Activated CD8-positive, alpha-beta memory T cell treated with anti-CD3 and anti-CD28 coated beads for 24 hours (primary cell): ENCODE measurements around the gene NUMBL.
A peak's percentile ranks its signal among the peaks of the same experiment; 100 is the strongest.

Experiments used
- DNase-seq: peaks from one replicate; pipeline ENCODE4 v3.0.0-alpha.2; 2020

Gene NUMBL

DNA sequence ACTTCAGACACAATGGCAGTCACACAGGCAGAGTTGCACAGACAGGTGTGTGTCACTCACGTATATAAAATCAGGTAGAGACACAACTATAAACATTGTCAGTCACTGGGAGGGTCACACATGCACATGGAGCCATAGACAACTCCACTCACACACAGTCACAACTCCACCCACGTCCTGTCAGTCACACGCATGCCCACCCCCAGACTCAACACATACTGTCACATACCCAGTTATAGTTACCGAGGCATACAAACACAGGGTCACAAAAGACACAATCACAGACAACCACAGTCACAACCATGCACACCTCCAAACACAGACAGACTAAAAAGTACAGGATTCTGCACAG lies 1.5 kb downstream of the NUMBL start:
- no peak for DNase-seq

DNA sequence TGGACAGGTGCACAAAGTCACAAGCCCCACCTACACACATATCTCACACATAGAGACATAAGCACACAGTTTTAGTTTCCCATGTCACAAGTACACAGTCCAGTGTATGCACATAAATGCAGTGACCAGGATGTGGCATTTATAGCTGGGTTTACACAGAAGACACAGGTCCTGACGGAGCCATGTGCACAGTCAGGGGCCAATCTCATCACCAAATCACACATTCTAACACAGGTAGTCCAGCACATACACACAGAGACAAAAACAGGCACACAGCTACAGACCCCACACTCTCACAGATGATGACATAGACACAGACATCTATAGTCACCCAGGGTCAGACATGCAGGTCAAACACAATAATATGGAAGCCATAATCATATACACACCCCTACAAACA lies 2.1 kb downstream of the NUMBL start:
- DNase-seq, result no peak

DNA sequence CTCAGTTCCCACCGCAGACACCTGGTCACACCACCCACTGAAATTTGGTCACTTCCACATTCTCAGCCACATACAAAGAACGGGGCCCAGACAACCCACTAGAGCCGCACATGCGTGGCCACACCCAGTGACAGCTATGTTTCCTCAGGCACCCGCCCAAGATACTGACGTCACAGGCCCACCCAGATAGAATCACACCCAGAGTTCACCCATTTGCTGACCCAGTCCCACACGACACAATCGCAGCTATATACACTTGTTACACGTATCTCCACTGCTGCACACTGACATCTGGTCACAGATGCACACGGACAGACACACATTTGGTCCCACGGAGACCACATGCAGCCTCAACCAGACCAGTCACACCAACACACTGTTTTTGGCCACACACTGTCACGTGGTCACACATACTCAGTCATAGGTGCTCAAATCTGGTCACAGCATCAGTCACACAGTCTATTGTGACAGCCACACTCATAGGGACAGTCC lies 2.9 kb downstream of the NUMBL start:
- no peak for DNase-seq

DNA sequence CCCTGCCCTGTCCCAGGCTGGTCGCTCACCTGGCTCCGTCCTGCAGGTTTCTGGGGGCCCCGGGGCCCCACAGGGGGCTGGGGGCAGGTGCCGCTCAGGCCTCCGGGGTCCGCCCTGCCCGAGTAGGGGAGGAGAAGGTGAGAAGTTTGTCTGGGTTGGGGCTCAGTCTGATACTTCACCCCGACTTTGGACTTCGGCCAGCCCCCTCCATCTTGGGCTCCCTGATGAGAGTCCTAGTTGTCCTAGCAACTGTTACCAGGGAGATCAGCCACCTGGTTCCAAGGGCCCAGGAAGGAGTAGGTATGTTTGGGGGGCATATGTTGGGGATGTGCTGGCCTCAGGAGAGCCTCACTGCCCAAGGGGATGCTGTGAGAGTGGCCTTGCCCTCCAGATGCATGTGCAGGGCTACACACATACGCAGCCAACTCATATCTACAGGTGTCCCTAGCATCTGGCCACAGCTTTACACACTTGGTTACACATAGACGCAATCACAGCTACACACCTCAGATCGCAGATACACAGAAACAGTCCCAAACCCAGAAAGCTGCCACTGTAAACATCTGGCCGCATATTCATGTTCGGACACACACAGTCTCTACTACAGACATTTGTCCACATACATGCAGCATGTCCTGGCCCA lies 3.4 kb downstream of the NUMBL start:
- DNase-seq, result no peak

DNA sequence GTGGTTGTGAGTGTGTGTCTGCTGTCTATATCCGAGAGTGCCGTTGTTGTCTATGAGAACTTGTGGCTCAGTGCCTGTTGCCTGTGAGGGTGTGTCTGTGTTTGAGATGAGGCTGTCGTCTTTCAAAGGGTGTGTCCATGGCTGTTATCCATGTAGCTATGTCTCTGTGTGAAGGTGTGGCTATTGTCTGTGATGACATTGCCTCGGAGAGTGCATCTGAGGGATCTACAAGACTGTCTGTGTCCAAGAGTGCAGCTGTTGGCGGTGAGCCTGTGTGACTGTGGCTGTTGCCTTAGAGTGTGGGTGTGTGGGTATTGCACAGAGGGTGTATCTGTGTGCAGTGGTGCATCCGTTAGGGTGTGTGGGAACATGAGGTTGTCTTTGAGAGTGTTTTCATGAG lies 4.9 kb downstream of the NUMBL start:
- DNase-seq, result no peak

DNA sequence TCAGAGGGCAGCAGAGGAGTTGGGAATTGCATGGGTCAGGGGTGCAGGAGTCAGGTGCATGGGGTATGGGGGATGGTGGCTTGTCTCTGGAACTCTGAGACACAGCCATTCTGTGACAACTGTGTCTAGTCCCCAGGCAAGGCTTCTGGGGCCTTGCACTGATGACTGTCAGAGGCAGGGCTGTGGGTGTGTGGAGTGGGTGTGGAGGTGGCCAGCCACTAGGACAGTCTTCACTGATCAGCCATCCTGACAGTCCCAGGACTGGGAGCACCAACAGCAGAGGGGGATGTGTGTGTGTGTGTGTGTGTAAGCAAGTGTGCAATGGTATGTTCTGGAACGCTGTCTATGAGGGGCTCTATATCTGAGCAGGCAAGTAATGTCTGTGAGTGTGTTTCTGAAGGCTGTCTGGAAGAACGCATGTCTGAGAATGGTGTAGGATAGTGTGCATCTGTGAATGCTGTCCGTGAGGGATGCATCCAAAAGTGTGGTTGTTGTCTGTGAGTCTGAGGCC lies 5.4 kb downstream of the NUMBL start:
- no peak for DNase-seq

DNA sequence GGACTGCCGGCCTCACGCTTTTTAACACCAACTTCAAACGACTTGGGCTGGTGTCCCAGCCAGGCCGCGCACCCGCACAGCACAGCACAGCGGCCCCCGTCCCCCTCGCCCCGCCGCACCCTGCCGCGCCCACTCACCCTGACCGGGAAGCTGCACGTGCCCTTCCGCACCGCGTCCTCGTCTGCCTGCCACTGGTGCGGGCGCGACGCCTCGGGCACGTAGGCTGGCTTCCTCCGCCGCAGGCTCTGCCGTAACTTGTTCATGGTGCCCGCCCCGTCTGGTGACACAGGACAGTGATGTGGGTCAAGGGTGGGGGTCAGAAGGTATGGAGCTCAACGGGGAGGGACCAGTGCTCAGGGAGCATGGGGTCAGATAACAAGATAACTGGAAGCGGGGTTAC lies 6.2 kb downstream of the NUMBL start:
- no peak for DNase-seq

DNA sequence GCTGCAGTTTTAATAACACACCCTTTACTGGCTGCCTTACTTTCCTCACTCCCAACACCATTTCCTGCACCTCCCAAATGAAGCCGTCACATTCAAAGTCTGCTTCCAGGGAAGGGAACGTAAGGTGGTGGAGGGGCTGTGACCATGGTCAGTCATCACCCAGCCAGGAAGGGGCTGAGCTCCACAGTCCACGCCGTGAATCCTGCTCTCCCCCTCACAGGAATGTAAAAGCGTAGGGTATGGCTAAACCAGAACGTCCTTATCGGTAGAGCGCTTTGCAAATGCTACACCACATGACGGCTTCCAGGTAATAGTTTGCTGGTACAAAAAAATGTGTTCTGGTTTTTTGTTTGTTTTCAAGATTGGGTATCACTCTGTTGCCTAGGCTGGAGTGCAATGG lies 7.0 kb downstream of the NUMBL start:
- no peak for DNase-seq

DNA sequence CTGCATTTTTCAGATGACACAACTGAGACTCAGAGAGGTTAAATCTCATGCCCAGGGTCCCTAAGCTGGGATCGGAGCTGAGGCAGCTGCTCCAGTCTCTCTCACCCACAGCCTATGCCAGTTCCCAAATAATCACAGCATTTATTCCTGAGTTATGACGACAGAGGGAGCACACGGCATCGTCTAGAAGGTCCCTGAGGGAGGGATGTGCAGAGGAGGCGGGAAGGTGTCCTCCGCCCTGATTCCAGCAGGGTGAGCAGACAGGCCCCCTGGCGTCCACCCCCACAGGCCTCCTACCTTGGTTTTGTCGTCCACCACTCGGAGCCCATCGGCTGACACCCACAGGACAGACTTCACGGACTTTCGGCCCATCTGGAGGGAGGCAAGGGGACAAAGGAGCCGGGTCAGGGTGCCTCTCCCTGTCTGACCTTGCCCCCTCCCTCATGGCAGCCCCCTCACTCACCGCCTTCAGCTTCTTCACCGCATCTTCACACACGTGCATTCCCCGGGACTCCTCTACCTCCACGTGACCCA lies 8.0 kb downstream of the NUMBL start:
- no peak for DNase-seq

DNA sequence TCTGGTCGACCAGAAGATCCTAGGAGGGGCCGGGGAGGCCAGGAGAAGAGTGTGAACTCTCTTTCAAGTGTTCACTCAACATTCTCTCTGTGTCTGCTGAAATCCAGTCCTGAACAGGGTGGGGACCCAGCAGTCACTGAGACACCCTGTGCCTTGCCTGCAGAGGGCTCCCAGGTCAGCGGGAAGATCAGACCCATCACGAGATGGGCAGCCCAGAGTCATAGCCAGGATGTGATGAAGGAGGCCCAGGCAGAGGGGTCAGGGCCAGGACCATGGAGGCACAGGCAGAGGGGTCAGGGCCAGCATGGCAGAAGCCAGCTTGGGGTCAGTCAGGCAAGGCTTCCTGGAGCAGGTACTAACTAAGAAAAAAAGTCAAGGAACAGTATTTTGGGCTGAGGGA lies 9.4 kb downstream of the NUMBL start:
- DNase-seq, result no peak

DNA sequence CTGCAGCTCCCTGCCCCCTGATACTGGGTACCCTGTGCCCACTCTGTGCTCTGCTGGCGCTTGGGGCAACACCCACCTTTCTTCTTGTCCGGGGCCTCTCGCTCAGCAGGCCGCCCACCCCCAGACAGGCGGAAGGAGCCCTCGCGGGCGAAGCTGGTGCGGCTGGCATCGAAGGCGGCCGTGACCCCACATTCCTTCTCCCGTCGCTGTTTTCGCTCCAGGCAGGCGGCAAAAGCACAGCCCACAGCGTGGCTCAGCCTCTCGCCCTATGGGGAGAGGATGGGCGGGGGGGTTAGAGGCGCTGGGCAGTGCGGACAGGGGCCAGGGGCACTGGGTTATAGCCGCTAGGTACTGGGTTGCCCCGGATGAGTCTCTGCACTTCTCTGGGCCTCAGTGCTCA lies 13.3 kb downstream of the NUMBL start:
- DNase-seq, result no peak

DNA sequence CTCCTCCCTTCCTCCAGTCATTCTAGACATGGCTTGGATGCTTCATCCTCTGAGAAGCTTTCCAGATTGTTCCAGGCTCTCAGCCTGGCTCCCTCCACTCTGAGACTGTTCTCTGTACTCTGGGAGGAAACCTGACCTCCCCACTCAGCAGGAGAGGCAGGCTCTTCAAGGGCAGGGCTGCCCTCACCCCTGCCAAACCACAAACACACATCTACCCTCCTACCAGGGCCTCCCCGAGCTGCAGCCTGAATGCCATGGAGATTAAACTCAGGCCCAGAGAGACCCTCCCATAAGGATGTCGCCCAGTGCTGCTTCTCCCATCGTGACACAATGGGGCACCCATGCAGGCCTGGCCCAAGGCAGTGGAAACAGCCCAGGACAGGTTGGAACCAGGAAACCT lies 16.2 kb downstream of the NUMBL start:
- no peak for DNase-seq

DNA sequence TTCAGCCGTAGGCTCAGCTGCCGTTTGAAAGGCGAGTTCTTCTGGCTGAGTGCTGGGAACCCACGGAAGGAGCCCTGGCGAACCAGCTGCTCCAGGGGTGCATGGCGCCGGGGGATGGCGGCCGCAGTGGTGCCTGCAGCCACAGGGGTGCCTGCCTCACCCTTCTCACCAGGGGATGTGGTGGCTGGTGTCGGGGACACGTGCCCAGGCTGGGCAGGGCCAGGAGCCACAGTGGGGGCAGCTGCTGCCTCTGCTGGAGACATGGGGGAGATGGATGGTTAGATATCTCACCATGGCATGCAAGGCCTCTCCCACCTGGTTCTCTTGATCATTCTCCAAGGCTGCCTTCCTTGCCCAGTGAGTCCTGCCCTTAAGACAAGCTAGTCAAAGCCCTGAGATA lies 17.1 kb downstream of the NUMBL start:
- no peak for DNase-seq

DNA sequence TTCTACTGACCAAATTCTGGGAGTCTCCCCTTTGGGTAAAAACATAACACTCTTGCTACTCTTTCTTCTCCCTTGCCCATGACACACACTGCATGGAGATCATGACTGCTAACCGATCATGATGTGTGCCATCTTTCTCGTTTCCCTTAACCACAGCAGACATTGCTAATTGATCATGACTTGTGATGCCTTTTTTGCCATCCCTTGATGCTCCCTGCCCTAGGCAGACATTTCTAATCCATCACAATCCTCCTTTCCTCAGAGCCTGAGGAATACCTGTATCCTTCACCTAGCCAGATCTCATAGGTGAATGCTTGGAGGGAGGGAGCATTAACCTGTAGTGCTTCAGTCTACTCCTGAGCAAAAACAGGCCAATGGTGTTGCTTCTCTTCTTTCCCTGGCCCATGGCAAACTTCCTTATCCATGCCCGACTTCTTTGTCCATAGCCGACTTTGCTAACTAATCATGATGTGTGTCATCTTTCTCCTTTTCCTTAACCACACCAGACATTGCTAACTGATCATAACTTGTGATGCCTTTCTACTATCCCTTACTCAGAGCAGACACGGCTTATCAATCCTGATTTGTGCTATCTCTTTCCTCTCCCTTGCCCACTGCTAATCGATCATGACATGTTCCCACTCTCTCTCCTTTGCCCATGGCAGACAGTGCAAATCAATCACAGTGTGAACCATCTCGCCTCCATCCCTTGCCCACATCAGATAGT lies 17.7 kb downstream of the NUMBL start:
- DNase-seq, result no peak

DNA sequence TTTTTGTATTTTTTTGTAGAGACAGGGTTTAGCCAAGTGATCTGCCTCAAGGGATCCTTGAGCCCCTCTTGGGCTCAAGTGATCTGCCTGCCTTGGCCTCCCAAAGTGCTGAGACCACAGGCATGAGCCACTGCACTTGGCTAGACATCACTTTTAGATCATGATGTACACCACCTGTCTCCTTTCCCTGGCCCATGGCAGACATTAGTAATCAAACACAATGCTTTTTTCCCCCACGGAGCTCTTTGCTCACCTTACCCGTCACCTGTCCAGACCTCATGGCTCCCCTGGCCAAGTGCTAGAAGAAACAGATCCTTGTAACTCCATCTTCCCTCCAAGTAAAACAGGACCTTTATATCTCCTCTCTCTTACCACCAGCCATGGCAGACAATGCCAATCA lies 18.4 kb downstream of the NUMBL start:
- no peak for DNase-seq

DNA sequence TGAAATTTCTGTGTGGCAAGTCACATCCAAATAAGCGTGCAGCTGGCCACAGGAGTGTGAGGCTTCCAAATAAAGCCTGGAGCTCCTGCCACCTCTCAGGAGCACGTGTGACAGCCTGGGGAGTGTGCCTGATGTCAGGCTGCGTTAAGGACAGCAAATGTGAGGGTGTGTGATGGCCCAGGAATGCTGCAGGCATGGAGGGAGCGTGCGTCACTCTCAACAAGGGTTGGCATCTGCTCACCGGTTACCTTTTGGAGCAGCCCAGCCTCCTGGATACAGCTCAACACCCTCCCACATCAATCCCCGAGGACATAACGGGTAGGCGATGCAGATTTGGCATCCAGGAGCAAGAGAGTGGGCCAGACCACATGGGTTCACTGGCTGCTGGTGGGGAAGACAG lies 19.0 kb downstream of the NUMBL start:
- DNase-seq, result no peak

DNA sequence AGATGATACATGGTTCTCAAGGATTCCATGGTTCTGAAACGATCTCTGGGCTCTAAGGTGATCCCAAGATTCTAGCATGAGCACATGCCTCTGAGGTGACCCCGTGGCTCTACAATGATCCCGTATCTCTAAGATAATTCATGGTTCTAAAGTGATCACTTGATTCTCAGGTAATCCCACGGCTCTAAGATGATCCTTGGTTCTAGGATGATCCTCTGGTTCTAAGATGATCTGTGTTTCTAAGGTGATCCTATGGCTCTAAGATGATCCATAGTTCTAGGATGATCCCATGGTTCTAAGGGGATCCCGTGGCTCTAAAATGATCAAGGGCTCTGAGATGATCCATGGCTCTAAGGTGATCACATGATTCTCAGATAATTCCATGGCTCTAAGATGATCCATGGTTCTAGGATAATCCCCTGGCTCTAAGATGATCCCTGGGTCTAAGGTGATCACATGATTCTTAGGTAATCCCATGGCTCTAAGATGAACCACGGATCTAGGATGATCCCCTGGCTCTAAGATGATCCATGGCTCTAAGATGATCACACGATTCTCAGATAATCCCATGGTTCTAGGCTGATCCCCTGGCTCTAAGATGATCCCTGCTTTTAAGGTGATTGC lies 21.3 kb downstream of the NUMBL start:
- no peak for DNase-seq

DNA sequence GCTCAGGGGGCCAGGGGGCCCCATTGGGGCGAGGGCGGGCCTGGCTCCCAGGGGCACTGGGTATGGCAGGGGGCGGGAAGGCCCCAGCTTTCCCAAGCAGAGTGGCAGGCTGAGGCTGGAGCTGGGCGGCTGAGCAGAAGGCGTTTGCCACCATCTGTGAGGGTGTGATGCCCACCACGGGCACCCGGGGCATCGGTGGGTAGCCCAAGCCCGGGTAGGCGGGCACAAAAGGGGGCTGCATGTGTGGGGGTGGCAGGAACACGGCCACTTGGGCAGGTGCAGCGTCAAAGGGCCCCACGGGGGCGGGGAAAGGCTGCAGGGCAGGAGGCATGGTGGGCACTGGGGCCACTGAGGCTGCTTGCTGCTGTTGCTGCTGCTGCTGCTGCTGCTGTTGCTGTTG lies 22.8 kb downstream of the NUMBL start:
- no peak for DNase-seq

DNA sequence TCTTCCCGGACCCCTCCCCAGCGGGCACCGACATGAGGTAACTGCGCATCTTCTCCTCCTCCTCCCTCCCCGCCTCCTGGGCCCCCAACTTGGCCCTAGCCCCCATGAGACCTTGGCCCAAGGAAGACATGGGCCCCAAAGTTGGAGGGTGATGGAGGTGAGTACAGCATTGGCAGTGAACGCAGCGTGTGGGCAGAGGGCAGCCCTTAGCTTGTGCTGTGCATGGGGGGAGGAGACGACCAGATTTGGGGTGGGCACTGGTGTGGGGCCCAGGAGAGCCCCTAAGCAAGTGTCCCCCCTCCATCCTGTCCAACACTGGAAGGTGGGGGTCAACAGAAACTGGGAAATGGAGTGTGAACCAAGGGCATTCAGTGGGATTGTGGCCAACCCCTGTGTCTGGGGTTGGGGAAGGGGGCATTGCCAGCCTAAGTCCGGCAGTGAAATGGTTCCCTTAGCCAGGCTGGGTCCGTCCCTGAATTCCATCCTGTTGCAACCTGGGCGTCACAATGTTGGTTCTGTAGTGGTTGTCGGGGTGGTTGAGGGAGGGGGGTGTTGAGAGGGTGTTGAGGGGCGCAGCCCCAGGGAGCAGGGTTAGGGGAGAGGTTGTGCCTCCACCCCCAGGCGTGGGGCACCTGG lies 23.5 kb downstream of the NUMBL start:
- no peak for DNase-seq

DNA sequence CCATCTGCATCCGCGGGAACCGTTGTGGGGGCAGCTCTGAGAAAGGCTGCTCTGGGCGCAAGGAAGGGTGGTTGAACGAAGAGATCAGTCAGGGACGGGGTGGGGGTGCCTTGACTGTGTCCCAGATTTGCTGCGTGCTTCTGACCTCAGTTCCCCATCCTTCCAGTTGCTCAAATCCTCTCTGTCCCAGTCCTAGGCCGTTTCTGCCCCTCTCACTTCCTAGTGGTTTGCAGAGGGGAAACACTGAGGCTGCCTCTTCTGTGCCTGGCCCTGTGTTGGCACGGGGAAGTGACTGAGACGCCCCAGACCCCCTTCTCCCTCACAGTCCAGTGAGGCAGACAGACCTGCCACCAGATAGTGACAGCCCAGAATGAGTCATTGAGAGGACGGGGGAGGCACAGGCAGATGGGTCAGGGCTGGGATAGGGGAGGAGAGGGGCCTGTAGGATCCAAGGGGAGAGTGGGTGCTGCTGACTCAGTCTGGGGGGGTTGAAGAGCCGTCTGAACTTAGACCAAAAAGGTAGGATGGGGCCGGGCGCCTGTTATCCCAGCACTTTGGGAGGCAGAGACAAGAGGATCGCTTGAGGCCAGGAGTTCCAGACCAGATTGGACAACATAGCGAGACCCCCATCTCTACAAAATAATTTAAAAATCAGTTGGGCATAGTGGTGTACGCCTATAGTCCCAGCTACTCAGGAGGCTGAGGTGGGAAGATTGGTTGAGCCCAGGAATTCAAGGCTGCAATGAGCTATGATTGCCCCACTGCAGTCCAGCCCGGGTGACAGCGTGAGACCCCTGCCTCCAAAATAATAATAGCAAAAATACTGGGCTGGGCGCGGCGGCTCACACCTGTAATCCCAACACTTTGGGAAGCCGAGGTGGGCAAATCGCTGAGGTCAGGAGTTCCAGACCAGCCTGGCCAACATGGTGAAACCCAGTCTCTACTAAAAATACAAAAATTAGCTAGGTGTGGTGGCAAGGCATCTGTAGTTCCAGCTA lies 26.5 kb downstream of the NUMBL start:
- peak; percentile 70 for DNase-seq

DNA sequence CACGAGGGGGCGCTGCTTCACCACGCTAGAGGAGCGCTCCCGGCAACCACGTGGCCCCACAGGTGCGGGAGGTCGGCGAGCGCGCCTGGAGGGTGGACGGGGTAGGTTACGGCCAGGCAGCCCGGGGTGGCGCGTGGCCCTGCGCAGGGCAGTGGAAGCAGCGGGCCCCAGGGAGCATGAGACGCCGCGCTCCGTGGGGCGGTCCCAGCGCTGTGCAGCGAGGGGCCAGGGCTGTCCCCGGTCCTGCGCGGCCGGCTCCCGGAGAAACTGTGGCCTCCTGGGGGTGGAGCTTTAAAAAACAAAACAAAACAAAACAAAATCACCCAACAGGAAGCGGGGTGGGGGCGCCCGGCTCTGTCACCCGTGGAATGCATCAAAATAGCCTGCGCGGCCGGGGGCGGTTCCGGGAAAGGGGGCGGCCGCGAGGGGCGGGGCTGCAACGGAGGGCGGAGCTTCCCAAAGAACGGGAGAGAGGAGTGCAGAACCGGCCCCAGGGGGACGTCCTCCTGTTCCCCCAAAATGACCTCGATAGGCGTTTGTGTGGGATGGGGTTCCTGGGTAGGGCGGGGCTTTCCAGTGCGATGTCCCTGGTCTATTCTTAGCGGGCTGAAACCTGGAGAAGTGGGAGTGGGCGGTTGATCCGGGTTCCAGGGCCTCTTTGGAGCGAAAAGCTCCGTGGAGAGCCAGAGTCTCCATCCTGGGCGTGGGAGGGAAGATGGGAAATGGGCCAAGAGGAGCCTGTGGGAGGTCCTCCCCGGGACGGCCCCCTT lies 27.3 kb downstream of the NUMBL start:
- peak; percentile 98 for DNase-seq
